Karpas-422 (cell line): ENCODE results near the gene LRP1B. TPM values are rescaled to one million over a fixed set of nuclear protein-coding genes. Genes with fewer than 3 reads are reported as not detected.

Experiments used
- DNase-seq: peaks from one replicate; pipeline ENCODE4 v3.0.0-alpha.2; 2015
- H2AFZ ChIP-seq: fragments of 200-600 bp; sonication (generic); 2 replicates; pipeline ENCODE4 v1.6.1; 2014; ENCODE audit warnings: antibody characterized with exemption, low read length, mixed read lengths
- H3K27ac ChIP-seq: fragments of 200-600 bp; sonication (generic); 2 replicates; pipeline ENCODE4 v1.5.1; 2014; ENCODE audit warnings: mild to moderate bottlenecking, low read length, moderate library complexity
- H3K27me3 ChIP-seq: fragments of 200-600 bp; sonication (generic); 2 replicates; pipeline ENCODE4 v1.6.1; 2014; ENCODE audit warnings: low read length, mixed read lengths
- H3K36me3 ChIP-seq: fragments of 200-600 bp; sonication (generic); 2 replicates; pipeline ENCODE4 v1.6.1; 2014; ENCODE audit warnings: low read length, mixed read lengths; ENCODE audit not compliant: insufficient read depth
- H3K4me1 ChIP-seq: fragments of 200-600 bp; sonication (generic); 2 replicates; pipeline ENCODE4 v1.6.1; 2014; ENCODE audit warnings: mild to moderate bottlenecking, low read length, mixed read lengths
- H3K4me2 ChIP-seq: fragments of 200-600 bp; sonication (generic); 2 replicates; pipeline ENCODE4 v1.6.1; 2014; ENCODE audit warnings: low read length, low read depth, mild to moderate bottlenecking; ENCODE audit not compliant: poor library complexity, severe bottlenecking
- H3K4me3 ChIP-seq: fragments of 200-600 bp; sonication (generic); 2 replicates; pipeline ENCODE4 v1.5.1; 2014; ENCODE audit warnings: mild to moderate bottlenecking, antibody characterized with exemption, low read length, mixed read lengths
- H3K79me2 ChIP-seq: fragments of 200-600 bp; sonication (generic); 2 replicates; pipeline ENCODE4 v1.6.1; 2014; ENCODE audit warnings: mild to moderate bottlenecking, low read length, mixed read lengths
- H3K9ac ChIP-seq: fragments of 200-600 bp; sonication (generic); 2 replicates; pipeline ENCODE4 v1.6.0; 2014; ENCODE audit warnings: low read length
- H3K9me2 ChIP-seq: fragments of 200-600 bp; sonication (generic), shearing (Covaris generic); replicated peaks from 2 replicates; pipeline ENCODE4 v1.6.0; 2014; ENCODE audit warnings: mild to moderate bottlenecking, low read length, moderate library complexity; ENCODE audit not compliant: insufficient read depth
- H3K9me3 ChIP-seq: fragments of 300-700, 200-600 bp; sonication (generic); 2 replicates; pipeline ENCODE4 v1.6.1; 2014; ENCODE audit warnings: low read length, mixed read lengths
- H4K20me1 ChIP-seq: fragments of 200-600 bp; sonication (generic); 2 replicates; pipeline ENCODE4 v1.6.1; 2014; ENCODE audit warnings: mild to moderate bottlenecking, antibody characterized with exemption, low read length, low read depth; ENCODE audit not compliant: insufficient read depth
- total RNA-seq: library from RNA; depleted of rRNA; stranded (reverse); fragments of >200 nt; shearing (Covaris generic); gene quantifications from 2 replicates; pipeline ENCODE4 v1.2.3, GENCODE V29; 2014; ENCODE audit warnings: low replicate concordance

Gene LRP1B
- total RNA-seq, 1 experiment from 2014 or later, result not detected

- H3K27me3 ChIP-seq, result no peaks in the 10 kb centered on the region
- H3K9ac ChIP-seq, result no peak overlapping the region
- H3K4me3 ChIP-seq, result no peak overlapping the region
Measured at GRCh38 chr2:141925511-141925910, 205.3 kb downstream of the LRP1B start.

DNA sequence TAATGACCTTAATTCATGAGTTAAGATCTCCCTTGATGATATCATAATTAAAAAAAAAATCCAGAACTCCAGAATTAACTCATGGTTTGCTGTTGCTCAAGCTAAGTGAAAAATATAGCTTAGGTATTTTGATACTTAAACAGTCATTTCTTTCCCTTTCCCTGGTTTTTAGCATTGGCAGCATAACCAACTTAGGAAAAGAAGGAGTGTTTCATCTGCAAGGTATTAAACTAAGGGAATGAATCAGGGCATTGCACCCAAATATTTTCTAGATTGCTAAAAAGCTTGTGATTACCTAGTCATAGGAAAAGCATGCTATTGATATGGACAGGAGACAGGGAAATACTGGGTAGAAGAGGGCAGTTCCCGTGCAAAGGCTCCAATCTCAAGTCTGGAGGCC, 207.2 kb downstream of the LRP1B start:
- no peaks in the 10 kb centered on the region for H3K4me1 ChIP-seq
- H3K9me2 ChIP-seq, result no peaks in the 10 kb centered on the region
- H3K9ac ChIP-seq, result no peak overlapping the region
- H3K36me3 ChIP-seq, result no peaks in the 10 kb centered on the region
- no peak overlapping the region for H3K4me3 ChIP-seq
- H3K27ac ChIP-seq, result no peak overlapping the region
- no peaks in the 10 kb centered on the region for H4K20me1 ChIP-seq
- no peaks in the 10 kb centered on the region for H3K79me2 ChIP-seq
- no peak for DNase-seq
- no peaks in the 10 kb centered on the region for H3K27me3 ChIP-seq
- peaks cover 12% of the 10 kb centered on the region for H3K9me3 ChIP-seq
- H3K4me2 ChIP-seq, result no peak overlapping the region
- H2AFZ ChIP-seq, result no peak overlapping the region

More at GRCh38 chr2:141925511-141925910, 205.3 kb downstream of the LRP1B start:
- no peaks in the 10 kb centered on the region for H3K79me2 ChIP-seq
- H3K27ac ChIP-seq, result no peak overlapping the region
- H3K36me3 ChIP-seq, result no peaks in the 10 kb centered on the region
- H4K20me1 ChIP-seq, result no peaks in the 10 kb centered on the region
- no peak overlapping the region for H2AFZ ChIP-seq
- H3K9me3 ChIP-seq, result peaks cover 18% of the 10 kb centered on the region
- no peak for DNase-seq
- H3K4me1 ChIP-seq, result no peaks in the 10 kb centered on the region
- no peak overlapping the region for H3K4me2 ChIP-seq
- H3K9me2 ChIP-seq, result no peaks in the 10 kb centered on the region

DNA sequence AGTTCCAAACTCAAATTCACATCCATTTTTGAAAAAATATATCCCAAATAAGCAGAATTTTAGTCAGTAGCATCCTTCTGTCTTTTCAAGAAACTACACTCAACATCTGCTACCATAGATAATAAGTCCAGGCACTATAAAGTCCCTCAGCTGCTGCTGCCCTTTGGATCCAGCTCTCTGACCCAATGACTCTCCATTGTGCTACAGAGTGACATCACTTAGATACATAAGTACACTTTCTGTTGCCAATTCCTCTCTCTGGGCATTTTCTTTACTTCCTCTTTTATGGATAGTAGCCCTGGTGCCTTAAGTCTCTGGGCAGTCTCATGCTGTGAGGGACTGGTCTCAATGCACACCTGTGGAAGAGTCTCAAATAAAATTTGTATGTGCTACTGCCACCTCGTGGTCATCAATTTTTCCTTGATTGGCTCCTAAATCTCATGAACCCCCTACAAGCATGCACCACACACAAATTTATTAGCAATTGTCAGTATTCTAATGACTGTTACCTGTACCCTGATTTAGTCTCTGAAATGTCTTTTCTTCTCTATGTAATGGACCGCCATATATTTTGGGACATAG, 219.2 kb downstream of the LRP1B start:
- H3K9ac ChIP-seq, result no peak overlapping the region
- no peaks in the 10 kb centered on the region for H3K79me2 ChIP-seq
- DNase-seq, result peak; percentile 81
- no peak overlapping the region for H2AFZ ChIP-seq
- no peaks in the 10 kb centered on the region for H4K20me1 ChIP-seq
- H3K4me1 ChIP-seq, result no peaks in the 10 kb centered on the region
- no peaks in the 10 kb centered on the region for H3K9me2 ChIP-seq
- no peaks in the 10 kb centered on the region for H3K27me3 ChIP-seq
- no peak overlapping the region for H3K4me2 ChIP-seq
- no peak overlapping the region for H3K4me3 ChIP-seq
- H3K27ac ChIP-seq, result no peak overlapping the region
- H3K36me3 ChIP-seq, result no peaks in the 10 kb centered on the region
- peaks cover 3% of the 10 kb centered on the region; the same call in 1 of the 2 replicates for H3K9me3 ChIP-seq

- H3K4me1 ChIP-seq, result no peaks in the 10 kb centered on the region
- no peaks in the 10 kb centered on the region for H3K36me3 ChIP-seq
- no peaks in the 10 kb centered on the region for H4K20me1 ChIP-seq
- H3K9ac ChIP-seq, result no peak overlapping the region
- H3K27ac ChIP-seq, result no peak overlapping the region
- H3K9me3 ChIP-seq, result peaks cover 4% of the 10 kb centered on the region; the same call in 1 of the 2 replicates
- no peaks in the 10 kb centered on the region for H3K27me3 ChIP-seq
- no peak overlapping the region for H3K4me3 ChIP-seq
- no peak for DNase-seq
- H3K9me2 ChIP-seq, result no peaks in the 10 kb centered on the region
- H3K4me2 ChIP-seq, result no peak overlapping the region
- no peaks in the 10 kb centered on the region for H3K79me2 ChIP-seq
- H2AFZ ChIP-seq, result no peak overlapping the region
Measured at GRCh38 chr2:141906678-141907077, 224.1 kb downstream of the LRP1B start.

- H2AFZ ChIP-seq, result no peak overlapping the region
- no peaks in the 10 kb centered on the region for H3K4me1 ChIP-seq
Measured at GRCh38 chr2:141900826-141901225, 230.0 kb downstream of the LRP1B start.

DNA sequence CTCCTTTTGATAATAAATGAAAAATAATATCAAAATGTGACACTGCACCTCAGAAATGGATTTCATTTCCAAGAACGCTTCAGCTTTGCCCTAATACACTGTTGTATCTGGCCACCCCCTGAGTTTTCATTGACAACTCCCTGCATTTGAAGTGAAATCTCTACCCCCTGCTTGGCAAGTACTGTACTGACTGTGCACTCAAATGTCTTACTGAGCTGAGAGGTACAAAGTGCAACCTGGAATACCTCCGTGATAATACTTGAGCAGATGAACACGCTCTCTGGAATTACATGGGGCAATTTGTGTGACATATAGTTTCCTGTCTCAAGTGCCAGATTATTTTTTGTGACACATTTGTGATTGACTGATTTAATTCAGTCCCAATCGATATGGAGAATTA, 231.1 kb downstream of the LRP1B start:
- no peaks in the 10 kb centered on the region for H3K79me2 ChIP-seq
- no peak overlapping the region for H3K9ac ChIP-seq
- no peaks in the 10 kb centered on the region for H3K4me1 ChIP-seq
- no peaks in the 10 kb centered on the region for H4K20me1 ChIP-seq
- H3K4me3 ChIP-seq, result no peak overlapping the region
- no peak for DNase-seq
- H3K27me3 ChIP-seq, result no peaks in the 10 kb centered on the region
- H3K27ac ChIP-seq, result no peak overlapping the region
- H3K9me3 ChIP-seq, result peaks cover 4% of the 10 kb centered on the region; the same call in 1 of the 2 replicates
- H2AFZ ChIP-seq, result no peak overlapping the region
- H3K36me3 ChIP-seq, result no peaks in the 10 kb centered on the region
- H3K4me2 ChIP-seq, result no peak overlapping the region
- H3K9me2 ChIP-seq, result no peaks in the 10 kb centered on the region

More at GRCh38 chr2:141900826-141901225, 230.0 kb downstream of the LRP1B start:
- no peak overlapping the region for H3K9ac ChIP-seq
- no peaks in the 10 kb centered on the region for H4K20me1 ChIP-seq
- no peak overlapping the region for H3K27ac ChIP-seq
- H3K36me3 ChIP-seq, result no peaks in the 10 kb centered on the region
- H3K9me3 ChIP-seq, result peaks cover 4% of the 10 kb centered on the region; the same call in 1 of the 2 replicates
- H3K9me2 ChIP-seq, result no peaks in the 10 kb centered on the region
- no peak overlapping the region for H3K4me2 ChIP-seq
- no peaks in the 10 kb centered on the region for H3K27me3 ChIP-seq
- H3K79me2 ChIP-seq, result no peaks in the 10 kb centered on the region
- no peak for DNase-seq
- H3K4me3 ChIP-seq, result no peak overlapping the region

- peaks cover 29% of the 10 kb centered on the region for H3K9me3 ChIP-seq
- no peaks in the 10 kb centered on the region for H3K27me3 ChIP-seq
- no peaks in the 10 kb centered on the region for H4K20me1 ChIP-seq
- H3K36me3 ChIP-seq, result no peaks in the 10 kb centered on the region
- H3K9me2 ChIP-seq, result no peaks in the 10 kb centered on the region
- H3K27ac ChIP-seq, result no peak overlapping the region
- DNase-seq, result no peak
- no peak overlapping the region for H3K4me3 ChIP-seq
- H3K9ac ChIP-seq, result no peak overlapping the region
- H2AFZ ChIP-seq, result no peak overlapping the region
- H3K4me2 ChIP-seq, result no peak overlapping the region
- no peaks in the 10 kb centered on the region for H3K4me1 ChIP-seq
- no peaks in the 10 kb centered on the region for H3K79me2 ChIP-seq
Measured at GRCh38 chr2:141889788-141890187, 241.0 kb downstream of the LRP1B start.

GRCh38 chr2:141888987-141889555, 241.7 kb downstream of the LRP1B start:
- no peak overlapping the region for H3K4me3 ChIP-seq
- no peaks in the 10 kb centered on the region for H3K4me1 ChIP-seq
- no peak overlapping the region for H3K9ac ChIP-seq
- peaks cover 33% of the 10 kb centered on the region for H3K9me3 ChIP-seq
- no peaks in the 10 kb centered on the region for H3K27me3 ChIP-seq
- H3K36me3 ChIP-seq, result no peaks in the 10 kb centered on the region
- no peak overlapping the region for H3K27ac ChIP-seq
- H3K4me2 ChIP-seq, result no peak overlapping the region
- H2AFZ ChIP-seq, result no peak overlapping the region
- H4K20me1 ChIP-seq, result no peaks in the 10 kb centered on the region
- DNase-seq, result no peak
- no peaks in the 10 kb centered on the region for H3K9me2 ChIP-seq
- no peaks in the 10 kb centered on the region for H3K79me2 ChIP-seq
